Adrenal gland (tissue), 12 donors: ENCODE measurements around the gene RCAN1. TPM values are rescaled to one million over a fixed set of nuclear protein-coding genes. Genes with fewer than 3 reads are reported as not detected.
A peak's percentile ranks its signal among the peaks of the same experiment; 100 is the strongest.

Experiments
- DNase-seq, 7 donors: peaks; one replicate each; pipeline ENCODE4 v3.0.0-alpha.2; 2019 to 2020
- H3K27ac ChIP-seq, 5 donors: fragments of 200-600 bp; sonication (generic) in 4 of 5; 1 replicate in 3 of 5; 2 replicates in 2 of 5; pipeline versions ENCODE4 v1.5.1 to v1.8.0; 2016 to 2020; ENCODE audit warnings: mild to moderate bottlenecking in 1 of 5
- H3K27me3 ChIP-seq: fragments of 200-600 bp; 2 replicates; pipeline ENCODE4 v1.8.0; 2021
- H3K36me3 ChIP-seq, 2 donors: fragments of 200-600 bp; replicated peaks in 1 of 2; 1 replicate in 1 of 2; 2 replicates in 1 of 2; pipeline versions ENCODE4 v1.5.1 to v1.8.0; 2018 to 2022
- H3K4me1 ChIP-seq, 2 donors: fragments of 200-600 bp; replicated peaks in 1 of 2; 1 replicate in 1 of 2; 2 replicates in 1 of 2; pipeline versions ENCODE4 v1.5.1 to v1.8.0; 2018 to 2021
- H3K4me3 ChIP-seq, 4 donors: fragments of 200-600 bp; sonication (generic) in 3 of 4; one replicate each; pipeline ENCODE4 v1.5.1; 2016 to 2018
- H3K9me3 ChIP-seq, 3 donors: fragments of 200-600 bp; sonication (generic) in 1 of 3; replicated peaks in 1 of 3; 1 replicate in 2 of 3; 2 replicates in 1 of 3; pipeline versions ENCODE4 v1.5.1 to v1.8.0; 2016 to 2021
- POLR2A ChIP-seq, 2 donors: fragments of 450-650 bp; IDR thresholded peaks; one replicate each; pipeline ENCODE4 v1.6.1; 2017; ENCODE audit warnings: antibody characterized with exemption in 2 of 2, mild to moderate bottlenecking in 2 of 2, moderate library complexity in 1 of 2
- WGBS, 4 donors: extraction: QIAGEN DNeasy Blood & Tissue Kit in 2 of 4; methylation state at CpG; one replicate each; pipeline versions ENCODE4 v1.1.5 to v1.1.7; 2013 to 2017; 5-methylcytosine and 5-hydroxymethylcytosine counted together
- intact Hi-C, 2 donors: fragments of 100-400 bp; cut with DNase I; formaldehyde crosslinking; loops; one replicate each; pipeline versions ENCODE4 v1.14.1 to v1.15.0; 2022 to 2023
- polyA plus RNA-seq, 3 donors: library from polyadenylated mRNA; stranded (reverse); fragments of 200-250 nt in 2 of 3; fragments of 350-450 nt in 1 of 3; fragmentation: Illumina TruSeq in 1 of 3; extraction: RNeasy Lipid Tissue Mini Kit (QIAGEN cat#74804) in 1 of 3; gene quantifications; one replicate each; pipeline ENCODE4 v1.2.3, GENCODE V29; 2013 to 2014
- total RNA-seq, 9 donors: library from RNA; depleted of rRNA in 4 of 9; stranded (reverse); fragments of >200 nt in 4 of 9; fragments of 120-200 nt in 1 of 9; fragmentation: NEBNext Ultra II Directional in 1 of 9; extraction: Animal tissue kit (Norgen Biotek cat#: 25700) in 1 of 9; gene quantifications; one replicate each; pipeline versions ENCODE4 v1.1.0 to v1.2.4, GENCODE V29; 2013 to 2023
- TF ChIP-seq, protein P1 (sequence below), 6 experiments: fragments of 450-650 bp in 4 of 6; fragments of 200-600 bp in 2 of 6; sonication (generic) in 1 of 6; IDR thresholded peaks; 1 replicate in 5 of 6; 2 replicates in 1 of 6; pipeline versions ENCODE4 v1.5.1 to v1.8.0; 2016 to 2021; ENCODE audit warnings: antibody characterized with exemption in 6 of 6, mild to moderate bottlenecking in 2 of 6, moderate library complexity in 1 of 6
- donor health status: healthy with polysubstance abuse.
- donor health status: Bipolar disorder and iron deficiency.
- donor health status: DM: yes; HTN: yes; CAD: no.
- donor health status: DM: no; HTN: no; CAD: no.
- donor health status: DM: no; HTN: no; CAD: no.
- donor health status: DM: yes; HTN: yes; CAD: no.

Gene RCAN1
- total and polyA plus RNA-seq, 12 donors: 11.5 to 74.4 (median 23.4) TPM

DNA sequence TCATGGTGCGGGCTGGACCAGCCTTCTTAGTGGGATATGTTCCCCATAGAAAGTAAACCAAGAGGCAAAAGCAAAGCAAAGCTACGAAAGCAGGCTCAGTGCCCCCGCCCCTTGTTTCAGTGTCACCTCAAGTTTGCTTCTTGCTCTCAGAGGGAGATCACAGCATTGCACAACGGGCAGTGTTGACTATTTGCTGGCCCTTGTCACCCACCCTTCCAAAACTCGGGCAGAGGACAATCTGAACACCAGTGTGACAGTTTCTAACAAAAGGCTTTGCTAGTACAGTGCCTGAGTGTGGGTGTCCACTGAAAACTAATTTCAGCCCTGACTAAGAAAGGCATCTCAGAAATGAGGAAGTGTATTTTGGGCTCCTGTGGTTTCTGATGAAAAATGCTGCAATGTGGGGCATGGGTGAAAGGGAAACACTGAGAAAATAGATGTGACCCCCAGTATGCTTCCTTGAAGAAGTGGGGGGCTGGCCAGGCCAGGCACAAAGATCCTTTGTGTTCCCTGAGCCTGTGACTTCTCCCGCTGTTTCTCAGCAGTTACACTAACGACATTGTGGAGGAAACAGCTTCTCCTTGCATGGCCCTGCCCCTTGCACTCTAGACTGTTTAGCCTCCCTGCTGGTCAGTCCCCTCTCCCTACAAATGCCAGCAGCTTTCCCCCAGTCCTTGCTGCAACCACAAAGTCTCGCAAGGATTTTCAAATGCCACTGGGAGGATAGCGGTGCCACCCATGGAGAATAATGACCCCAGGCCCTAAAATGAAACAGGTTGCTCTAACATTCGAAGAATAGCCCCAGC is 69.6 kb downstream of the RCAN1 start:
- Histone ChIP-seq H3K4me3 (no peak overlapping the region), H3K27ac (peak overlapping the region in 2 of 5 donors; percentile 68 to 86), H3K36me3 (no peaks in the 10 kb centered on the region), H3K27me3 (no peaks in the 10 kb centered on the region), H3K4me1 (peaks cover 0 to 4% of the 10 kb centered on the region in 2 donors), H3K9me3 (no peaks in the 10 kb centered on the region)
- TF ChIP-seq POLR2A (IDR thresholded peaks at IDR 0.05): no peak
- TF ChIP-seq, protein P1, sequence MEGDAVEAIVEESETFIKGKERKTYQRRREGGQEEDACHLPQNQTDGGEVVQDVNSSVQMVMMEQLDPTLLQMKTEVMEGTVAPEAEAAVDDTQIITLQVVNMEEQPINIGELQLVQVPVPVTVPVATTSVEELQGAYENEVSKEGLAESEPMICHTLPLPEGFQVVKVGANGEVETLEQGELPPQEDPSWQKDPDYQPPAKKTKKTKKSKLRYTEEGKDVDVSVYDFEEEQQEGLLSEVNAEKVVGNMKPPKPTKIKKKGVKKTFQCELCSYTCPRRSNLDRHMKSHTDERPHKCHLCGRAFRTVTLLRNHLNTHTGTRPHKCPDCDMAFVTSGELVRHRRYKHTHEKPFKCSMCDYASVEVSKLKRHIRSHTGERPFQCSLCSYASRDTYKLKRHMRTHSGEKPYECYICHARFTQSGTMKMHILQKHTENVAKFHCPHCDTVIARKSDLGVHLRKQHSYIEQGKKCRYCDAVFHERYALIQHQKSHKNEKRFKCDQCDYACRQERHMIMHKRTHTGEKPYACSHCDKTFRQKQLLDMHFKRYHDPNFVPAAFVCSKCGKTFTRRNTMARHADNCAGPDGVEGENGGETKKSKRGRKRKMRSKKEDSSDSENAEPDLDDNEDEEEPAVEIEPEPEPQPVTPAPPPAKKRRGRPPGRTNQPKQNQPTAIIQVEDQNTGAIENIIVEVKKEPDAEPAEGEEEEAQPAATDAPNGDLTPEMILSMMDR (IDR thresholded peaks at IDR 0.05): no peak
- peak in 2 of 7 donors; percentile 30 to 74 for DNase-seq
- 52 to 66% (median 60%) methylated on average over 10 of the region's 10 CpGs for WGBS, 4 donors
- intact Hi-C loops: no loop called here

DNA sequence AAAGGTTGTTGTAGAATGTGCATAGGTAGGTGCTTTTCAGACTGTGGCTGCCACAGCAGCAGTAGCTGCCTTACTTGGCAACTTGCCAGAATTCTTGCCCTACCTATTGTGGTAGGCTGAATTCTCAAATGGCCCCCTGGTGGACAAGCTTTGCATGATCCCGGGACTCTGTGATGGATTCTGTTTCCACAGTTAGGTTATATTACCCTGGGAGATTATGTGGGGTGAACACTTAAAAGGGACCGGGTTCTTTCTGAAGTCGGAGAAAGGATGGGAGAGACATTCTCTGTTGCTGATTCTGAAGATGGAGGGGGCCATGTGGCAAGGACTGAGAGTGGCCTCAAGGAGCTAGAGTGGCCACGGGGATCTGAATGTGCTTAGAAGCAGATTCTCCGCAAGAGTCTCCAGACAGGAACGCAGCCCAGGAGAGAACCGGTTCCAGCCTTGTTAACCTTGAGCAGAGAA is 70.8 kb downstream of the RCAN1 start:
- H3K9me3 ChIP-seq: no peaks in the 10 kb centered on the region
- 82 to 89% (median 86%) methylated on average over 7 of the region's 7 CpGs for WGBS, 4 donors

DNA sequence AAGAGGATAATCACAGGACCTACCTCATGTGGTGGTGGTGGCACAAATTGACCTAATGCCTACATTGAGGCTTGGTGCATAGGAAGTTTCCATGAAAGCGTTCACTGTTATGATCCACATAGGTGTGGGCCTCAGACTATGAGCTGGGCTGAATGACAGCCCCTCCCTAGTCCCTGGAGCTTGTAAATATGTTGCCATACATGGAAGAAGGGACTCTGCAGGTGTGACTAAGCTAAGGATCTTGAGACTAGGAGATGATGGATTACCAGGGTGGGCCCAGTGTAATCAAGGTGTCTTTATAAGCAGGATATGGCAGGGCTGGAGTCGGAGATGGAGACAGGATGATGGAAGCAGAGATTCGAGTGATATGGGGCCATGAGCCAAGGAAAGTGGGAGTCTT is 71.9 kb downstream of the RCAN1 start:
- Histone ChIP-seq H3K4me3 (no peak overlapping the region), H3K4me1 (peaks cover 0 to 4% of the 10 kb centered on the region in 2 donors), H3K27me3 (no peaks in the 10 kb centered on the region), H3K36me3 (no peaks in the 10 kb centered on the region), H3K9me3 (no peaks in the 10 kb centered on the region), H3K27ac (no peak overlapping the region)
- DNase-seq: no peak
- WGBS, 4 donors: 86 to 97% (median 96%) methylated on average over 3 of the region's 3 CpGs
- intact Hi-C loops: no loop called here
- TF ChIP-seq, protein P1 (IDR thresholded peaks at IDR 0.05): no peak
- no peak for TF ChIP-seq POLR2A (IDR thresholded peaks at IDR 0.05)

More for the DNA sequence above, 70.8 kb downstream of the RCAN1 start:
- TF ChIP-seq, protein P1 (IDR thresholded peaks at IDR 0.05): peak; percentile 47 to 72 (median 64)
- TF ChIP-seq POLR2A (IDR thresholded peaks at IDR 0.05): no peak
- intact Hi-C loops: no loop called here
- Histone ChIP-seq H3K27me3 (no peaks in the 10 kb centered on the region), H3K4me3 (no peak overlapping the region), H3K27ac (peak overlapping the region in 1 of 5 donors; percentile 86), H3K4me1 (peaks cover 0 to 4% of the 10 kb centered on the region in 2 donors), H3K36me3 (no peaks in the 10 kb centered on the region)
- peak; percentile 63 to 89 (median 83) for DNase-seq

DNA sequence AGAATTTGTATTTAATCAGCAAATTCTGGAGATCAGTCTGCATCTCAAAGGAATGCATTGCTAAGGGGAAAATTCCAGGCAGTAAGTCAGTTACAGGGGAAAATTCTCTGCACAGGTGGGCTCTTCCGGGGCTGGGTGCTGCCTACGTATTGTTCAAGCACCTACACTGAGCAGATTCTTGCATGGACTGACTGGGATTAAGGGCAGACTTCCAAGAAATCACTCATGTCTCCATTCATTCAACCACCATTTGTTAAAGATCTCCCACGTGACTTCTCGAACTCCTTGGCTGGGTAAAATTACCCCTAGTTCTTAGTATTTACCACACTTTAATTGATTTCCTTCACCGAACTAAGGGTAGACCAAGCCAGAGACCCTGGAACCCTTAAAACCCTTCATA is 74.7 kb downstream of the RCAN1 start:
- Histone ChIP-seq H3K9me3 (no peaks in the 10 kb centered on the region), H3K4me1 (peaks cover 0 to 20% of the 10 kb centered on the region in 2 donors), H3K36me3 (no peaks in the 10 kb centered on the region), H3K27ac (no peak overlapping the region), H3K27me3 (no peaks in the 10 kb centered on the region), H3K4me3 (no peak overlapping the region)
- TF ChIP-seq POLR2A (IDR thresholded peaks at IDR 0.05): no peak
- TF ChIP-seq, protein P1 (IDR thresholded peaks at IDR 0.05): no peak
- DNase-seq: no peak
- WGBS, 4 donors: 87 to 90% (median 88%) methylated on average over 5 of the region's 5 CpGs
- intact Hi-C loops: no loop called here
